Activated CD4-positive, alpha-beta memory T cell treated with anti-CD3 and anti-CD28 coated beads, Interleukin-2, amount 10 ng/mL, durations not matched to agents 7 days and 5 days (primary cell): ENCODE measurements around the gene DCAF17. TPM values are rescaled to one million over a fixed set of nuclear protein-coding genes. Genes with fewer than 3 reads are reported as not detected.

Experiments
- CTCF ChIA-PET: fragments of 350-600 bp; sonication (Branson Sonifier 250); formaldehyde crosslinking; loops from one replicate; lab custom pipeline; 2021; ENCODE audit warnings: antibody characterized with exemption, inconsistent platforms; lab: Charles Lee
- POLR2A ChIA-PET: fragments of 350-600 bp; sonication (Branson Sonifier 250); formaldehyde crosslinking; loops from one replicate; lab custom pipeline; 2021; ENCODE audit warnings: antibody characterized with exemption; lab: Charles Lee
- DNase-seq: peaks from one replicate; pipeline ENCODE4 v3.0.0-alpha.2; 2020
- H3K27ac Mint-ChIP-seq: one replicate; pipeline ENCODE4 v1.8.0; 2021; ENCODE audit warnings: mild to moderate bottlenecking, mixed read lengths
- H3K27me3 Mint-ChIP-seq: one replicate; pipeline ENCODE4 v1.8.0; 2021; ENCODE audit warnings: mixed read lengths
- H3K36me3 Mint-ChIP-seq: one replicate; pipeline ENCODE4 v1.8.0; 2021; ENCODE audit warnings: low read depth, mixed read lengths
- H3K4me1 Mint-ChIP-seq: one replicate; pipeline ENCODE4 v1.8.0; 2021; ENCODE audit warnings: mixed read lengths
- H3K4me3 Mint-ChIP-seq: one replicate; pipeline ENCODE4 v1.8.0; 2021; ENCODE audit warnings: mild to moderate bottlenecking, mixed read lengths
- H3K9me3 Mint-ChIP-seq: one replicate; pipeline ENCODE4 v1.8.0; 2021; ENCODE audit warnings: mixed read lengths
- total RNA-seq, 2 experiments: library from RNA; stranded (reverse); gene quantifications; one replicate each; pipeline ENCODE4 v1.2.3, GENCODE V29; 2021

DCAF17 gene
- total RNA-seq, 2 experiments from 2014 or later = 12.8 to 14.8 TPM

GRCh38 chr2:171402906-171403580, 31.0 kb upstream of the DCAF17 start:
- Mint-ChIP-seq H3K9me3 (peaks cover 12% of the 10 kb centered on the region), H3K27ac (no peak overlapping the region), H3K4me3 (no peak overlapping the region), H3K27me3 (no peaks in the 10 kb centered on the region), H3K4me1 (peaks cover 28% of the 10 kb centered on the region), H3K36me3 (peaks cover 18% of the 10 kb centered on the region)
- DNase-seq = no peak
- ChIA-PET CTCF (no interaction called here), POLR2A (no interaction called here)

DNA sequence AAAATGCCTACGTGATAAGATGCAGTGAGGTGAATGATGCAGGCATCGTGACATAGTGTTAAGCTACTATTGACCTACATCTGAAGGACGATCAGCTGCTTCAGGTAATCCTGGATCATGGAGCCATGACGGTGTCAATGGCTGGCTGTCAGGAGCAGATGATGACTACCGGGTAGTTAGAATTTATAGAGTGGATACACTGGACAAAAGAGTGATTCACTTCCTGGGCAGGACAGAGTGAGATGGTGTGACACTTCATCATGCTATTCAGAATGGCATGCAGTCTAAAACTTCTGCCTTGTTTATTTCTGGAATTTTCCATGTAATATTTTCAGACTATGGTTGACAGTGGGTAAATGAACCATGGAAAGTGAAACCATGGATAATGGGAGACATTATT, 29.8 kb upstream of the DCAF17 start:
- Mint-ChIP-seq H3K9me3 (peaks cover 12% of the 10 kb centered on the region), H3K4me1 (peaks cover 22% of the 10 kb centered on the region), H3K36me3 (peaks cover 18% of the 10 kb centered on the region), H3K27ac (no peak overlapping the region), H3K4me3 (no peak overlapping the region), H3K27me3 (no peaks in the 10 kb centered on the region)
- ChIA-PET CTCF (no interaction called here), POLR2A (no interaction called here)
- DNase-seq = no peak

- DNase-seq = no peak
- Mint-ChIP-seq H3K27me3 (no peaks in the 10 kb centered on the region), H3K27ac (no peak overlapping the region), H3K4me1 (peaks cover 25% of the 10 kb centered on the region), H3K9me3 (peaks cover 12% of the 10 kb centered on the region), H3K4me3 (no peak overlapping the region), H3K36me3 (peaks cover 18% of the 10 kb centered on the region)
- POLR2A ChIA-PET = no interaction called here
- CTCF ChIA-PET = no interaction called here
Observed at GRCh38 chr2:171404719-171405118, 29.3 kb upstream of the DCAF17 start.

DNA sequence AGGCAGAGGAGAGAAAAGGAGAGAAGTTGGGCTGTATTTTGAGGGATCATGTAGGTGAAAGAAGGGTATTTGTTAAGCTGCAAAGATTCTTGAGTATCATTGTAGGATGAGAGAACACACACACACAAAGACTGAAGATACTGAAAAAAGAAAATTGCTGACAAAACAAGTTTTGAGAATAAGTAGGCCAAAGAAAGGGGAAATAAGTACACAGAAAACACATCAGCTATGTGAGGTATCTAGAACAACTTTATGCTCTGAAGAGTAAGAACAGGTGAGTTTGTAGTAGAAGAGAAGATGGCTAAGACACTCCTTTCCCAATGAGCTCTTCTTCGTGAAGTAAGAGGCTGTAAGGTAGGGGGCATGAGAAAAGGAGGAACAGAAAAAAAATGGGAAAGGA, 28.5 kb upstream of the DCAF17 start:
- peaks cover 16% of the 10 kb centered on the region for H3K36me3 Mint-ChIP-seq
- POLR2A ChIA-PET = no interaction called here
- peaks cover 27% of the 10 kb centered on the region for H3K4me1 Mint-ChIP-seq
- CTCF ChIA-PET = interaction anchor here (0.6 kb wide), 1 partner anchor 8 kb away, joined by 4 read pairs; no protein-coding TSS in a partner anchor
- no peak overlapping the region for H3K27ac Mint-ChIP-seq
- no peak overlapping the region for H3K4me3 Mint-ChIP-seq
- H3K9me3 Mint-ChIP-seq = peaks cover 12% of the 10 kb centered on the region
- H3K27me3 Mint-ChIP-seq = no peaks in the 10 kb centered on the region
- no peak for DNase-seq

DNA sequence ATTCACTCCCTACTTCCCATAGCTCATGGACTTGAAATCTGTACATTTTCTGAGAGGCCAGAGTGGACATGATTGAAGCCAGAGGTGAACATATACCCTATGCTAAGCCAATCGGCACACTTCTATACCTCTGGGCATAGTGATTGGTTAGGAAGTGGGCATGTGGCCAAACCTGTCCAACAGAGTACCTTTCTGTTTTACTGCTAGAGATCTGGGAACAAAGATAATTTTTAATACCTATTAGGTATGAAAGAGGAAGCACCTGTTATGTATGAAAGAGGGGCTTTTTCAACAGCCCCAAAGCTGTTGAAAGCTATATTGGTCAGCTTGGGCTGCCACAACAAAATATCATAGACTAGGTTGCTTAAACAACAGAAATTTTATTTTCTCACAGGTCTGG, 28.0 kb upstream of the DCAF17 start:
- H3K4me3 Mint-ChIP-seq = no peak overlapping the region
- H3K27me3 Mint-ChIP-seq = no peaks in the 10 kb centered on the region
- no peak overlapping the region for H3K27ac Mint-ChIP-seq
- H3K36me3 Mint-ChIP-seq = peaks cover 16% of the 10 kb centered on the region
- H3K9me3 Mint-ChIP-seq = peaks cover 12% of the 10 kb centered on the region
- DNase-seq = no peak
- POLR2A ChIA-PET = no interaction called here
- CTCF ChIA-PET = no interaction called here
- H3K4me1 Mint-ChIP-seq = peaks cover 28% of the 10 kb centered on the region

DNA sequence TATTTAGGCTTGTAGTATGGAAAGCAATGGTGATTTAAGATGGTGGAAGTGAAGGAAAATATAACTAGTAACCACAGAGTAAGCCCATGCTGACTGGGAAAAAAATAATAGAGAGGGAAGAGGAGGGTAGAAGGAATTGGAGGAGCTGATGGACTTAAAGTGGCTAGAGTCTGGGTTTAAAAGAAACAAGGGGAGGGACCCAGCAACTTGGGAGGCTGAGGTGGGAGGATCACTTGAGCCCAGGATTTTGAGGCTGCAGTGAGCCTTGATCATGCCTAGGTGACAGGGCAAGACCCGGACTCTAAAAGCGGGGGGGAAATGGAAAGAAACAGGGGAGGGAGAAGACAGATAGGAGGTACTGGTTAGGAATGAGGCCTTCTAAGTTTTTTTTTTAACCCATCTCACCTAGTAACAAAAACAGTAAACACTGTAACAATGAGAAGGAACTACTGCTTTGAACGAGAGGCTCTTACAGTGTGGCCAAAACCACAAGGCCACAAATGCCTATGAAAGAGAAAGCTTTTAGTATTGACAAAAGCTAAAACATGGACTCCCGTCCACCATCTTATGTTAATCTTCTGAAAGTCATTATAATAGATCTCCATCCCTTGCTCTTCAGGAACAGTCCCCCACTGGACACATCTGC, 26.9 kb upstream of the DCAF17 start:
- ChIA-PET POLR2A (no interaction called here), CTCF (interaction anchor here (1.6 kb wide), 1 partner anchor 9 kb away, joined by 3 read pairs; no protein-coding TSS in a partner anchor)
- H3K4me3 Mint-ChIP-seq = no peak overlapping the region
- no peak for DNase-seq
- H3K27ac Mint-ChIP-seq = no peak overlapping the region
- H3K9me3 Mint-ChIP-seq = peaks cover 3% of the 10 kb centered on the region
- peaks cover 12% of the 10 kb centered on the region for H3K36me3 Mint-ChIP-seq
- peaks cover 28% of the 10 kb centered on the region for H3K4me1 Mint-ChIP-seq
- H3K27me3 Mint-ChIP-seq = no peaks in the 10 kb centered on the region

DNA sequence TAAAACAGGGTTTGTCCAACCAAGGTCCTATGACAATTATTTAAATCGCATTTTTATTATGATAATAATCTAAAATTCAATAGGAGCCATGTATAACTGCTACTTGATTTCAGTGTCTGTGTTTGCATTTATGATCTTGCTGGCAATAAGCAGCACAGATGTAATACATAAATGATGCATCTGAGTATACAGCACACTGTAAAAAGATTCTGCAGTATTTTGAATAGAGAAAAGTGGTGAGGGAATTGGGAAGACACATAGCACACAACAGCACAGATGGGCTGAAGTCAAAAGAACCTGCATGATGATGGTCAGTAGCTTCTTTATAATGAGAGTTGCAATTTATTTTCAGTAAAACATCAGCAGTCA, 26.4 kb upstream of the DCAF17 start:
- peaks cover 28% of the 10 kb centered on the region for H3K4me1 Mint-ChIP-seq
- H3K27ac Mint-ChIP-seq = no peak overlapping the region
- H3K27me3 Mint-ChIP-seq = no peaks in the 10 kb centered on the region
- no peak for DNase-seq
- no peak overlapping the region for H3K4me3 Mint-ChIP-seq
- CTCF ChIA-PET = interaction anchor here (1.6 kb wide), 1 partner anchor 8 kb away, joined by 3 read pairs; no protein-coding TSS in a partner anchor
- H3K36me3 Mint-ChIP-seq = peaks cover 12% of the 10 kb centered on the region
- POLR2A ChIA-PET = no interaction called here
- H3K9me3 Mint-ChIP-seq = peaks cover 2% of the 10 kb centered on the region

DNA sequence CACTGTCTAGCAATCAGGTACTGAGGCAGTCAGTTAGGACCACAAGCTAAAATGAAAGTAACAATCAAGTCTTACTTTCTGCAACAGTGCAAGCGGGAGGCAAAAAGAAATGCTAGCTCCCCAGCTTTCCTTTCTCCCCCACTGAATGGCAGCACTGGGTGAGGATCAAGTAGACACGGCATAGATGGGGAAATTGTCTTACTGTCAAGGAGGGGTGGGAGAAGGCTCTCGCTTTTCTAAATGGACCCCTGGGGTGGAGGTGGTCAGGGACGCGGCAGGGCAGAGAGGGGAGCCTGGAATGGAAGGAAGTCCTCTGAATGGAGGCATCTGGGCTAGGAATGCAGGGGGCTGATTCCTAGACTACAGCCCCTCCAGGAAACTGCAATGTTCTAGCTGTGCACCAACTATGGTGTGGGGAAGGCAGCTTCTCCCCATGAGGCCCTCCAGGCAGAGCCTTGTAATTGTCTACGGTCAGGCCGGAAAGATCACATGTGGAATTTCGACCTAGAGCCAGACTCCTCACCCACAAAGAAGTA, 24.5 kb upstream of the DCAF17 start:
- H3K27me3 Mint-ChIP-seq = no peaks in the 10 kb centered on the region
- peak overlapping the region; percentile 45 for H3K4me3 Mint-ChIP-seq
- CTCF ChIA-PET = interaction anchor here (1.6 kb wide), 1 partner anchor 480 kb away, joined by 6 read pairs; the partner anchor contains the start of gene GORASP2
- H3K4me1 Mint-ChIP-seq = peaks cover 19% of the 10 kb centered on the region
- H3K27ac Mint-ChIP-seq = no peak overlapping the region
- no peaks in the 10 kb centered on the region for H3K9me3 Mint-ChIP-seq
- H3K36me3 Mint-ChIP-seq = peaks cover 12% of the 10 kb centered on the region
- no peak for DNase-seq
- POLR2A ChIA-PET = no interaction called here

DNA sequence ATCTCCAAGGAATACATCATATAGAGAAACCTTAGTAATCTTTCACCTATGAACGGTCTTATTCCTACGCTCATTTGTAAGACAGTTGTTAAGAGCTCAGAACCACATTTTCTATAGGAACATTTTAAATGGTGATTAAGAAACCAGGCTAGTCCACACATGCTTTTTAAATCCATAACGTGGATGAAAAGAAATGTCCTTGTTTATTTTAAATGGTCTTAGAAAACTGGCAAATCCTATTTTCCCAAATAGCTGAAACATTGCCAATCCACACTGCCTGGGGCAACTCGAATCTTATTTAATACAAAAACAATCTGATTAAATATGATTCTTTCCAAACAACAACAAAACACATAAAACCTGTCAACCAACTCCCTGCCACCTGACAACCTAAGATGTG, 23.9 kb upstream of the DCAF17 start:
- CTCF ChIA-PET = interaction anchor here (1.5 to 1.6 kb wide), 2 partner anchors 437 to 481 kb away, joined by 3 to 6 read pairs; partner anchors contain the start of gene GORASP2
- Mint-ChIP-seq H3K27ac (no peak overlapping the region), H3K9me3 (no peaks in the 10 kb centered on the region), H3K27me3 (no peaks in the 10 kb centered on the region), H3K4me1 (peaks cover 15% of the 10 kb centered on the region), H3K4me3 (no peak overlapping the region), H3K36me3 (peaks cover 8% of the 10 kb centered on the region)
- POLR2A ChIA-PET = no interaction called here
- DNase-seq = no peak

DNA sequence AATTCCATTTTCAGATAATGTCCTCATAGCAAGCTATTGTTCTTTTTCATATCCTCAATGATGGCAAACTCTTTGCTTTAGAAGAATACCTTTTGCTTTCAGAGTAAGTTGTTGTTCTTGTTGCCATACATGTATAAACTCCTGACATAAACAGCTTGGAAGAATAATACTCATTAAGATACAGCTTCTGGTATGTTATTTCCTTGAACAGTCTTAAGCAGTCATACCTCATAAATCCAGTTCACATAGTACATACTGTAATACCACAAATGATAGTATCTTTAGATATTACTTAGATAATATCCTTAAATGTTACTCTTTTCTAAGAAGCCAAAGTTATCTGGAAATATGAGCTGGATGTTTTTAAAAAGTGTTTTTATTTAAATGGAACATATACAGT, 23.4 kb upstream of the DCAF17 start:
- no peak for DNase-seq
- Mint-ChIP-seq H3K27me3 (no peaks in the 10 kb centered on the region), H3K27ac (no peak overlapping the region), H3K9me3 (no peaks in the 10 kb centered on the region), H3K36me3 (peaks cover 3% of the 10 kb centered on the region), H3K4me1 (peaks cover 11% of the 10 kb centered on the region), H3K4me3 (no peak overlapping the region)
- ChIA-PET CTCF (interaction anchor here (0.9 to 1.6 kb wide), 4 partner anchors 247 to 481 kb away, joined by 3 to 6 read pairs (median 3); partner anchors contain the start of gene GORASP2), POLR2A (no interaction called here)

DNA sequence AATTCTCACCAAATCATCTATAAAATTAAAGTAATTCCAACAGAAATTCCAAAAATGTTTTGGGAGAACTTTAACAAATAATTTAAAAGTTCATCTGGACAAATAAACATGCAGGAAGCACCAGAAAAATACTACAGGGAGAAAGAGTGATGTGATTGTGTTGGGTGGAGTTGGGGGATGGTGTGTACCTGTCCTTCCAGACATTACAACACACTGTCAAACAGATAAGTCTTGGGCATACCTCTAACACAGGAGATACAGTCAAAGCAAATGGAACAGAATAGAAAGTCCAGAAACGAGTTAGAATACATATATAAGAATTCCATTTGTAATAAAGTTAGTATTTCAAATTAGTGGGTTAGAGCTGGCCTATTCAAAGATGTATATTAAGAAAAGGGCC, 22.8 kb upstream of the DCAF17 start:
- H3K4me3 Mint-ChIP-seq = no peak overlapping the region

GRCh38 chr2:171411791-171412483, 22.1 kb upstream of the DCAF17 start:
- Mint-ChIP-seq H3K27ac (no peak overlapping the region), H3K36me3 (peaks cover 2% of the 10 kb centered on the region), H3K27me3 (no peaks in the 10 kb centered on the region), H3K4me1 (peaks cover 13% of the 10 kb centered on the region), H3K9me3 (no peaks in the 10 kb centered on the region), H3K4me3 (no peak overlapping the region)
- CTCF ChIA-PET = no interaction called here
- POLR2A ChIA-PET = no interaction called here
- no peak for DNase-seq

More for the DNA sequence above, 22.8 kb upstream of the DCAF17 start:
- H3K9me3 Mint-ChIP-seq = no peaks in the 10 kb centered on the region
- H3K27me3 Mint-ChIP-seq = no peaks in the 10 kb centered on the region
- no peak overlapping the region for H3K27ac Mint-ChIP-seq
- DNase-seq = no peak
- CTCF ChIA-PET = interaction anchor here (0.9 to 1.6 kb wide), 4 partner anchors 248 to 482 kb away, joined by 3 to 6 read pairs (median 3); partner anchors contain the start of gene GORASP2
- POLR2A ChIA-PET = no interaction called here
- H3K4me1 Mint-ChIP-seq = peaks cover 14% of the 10 kb centered on the region
- peaks cover 2% of the 10 kb centered on the region for H3K36me3 Mint-ChIP-seq
